ENCODE results near the gene MTCL1.
A peak's percentile ranks its signal among the peaks of the same experiment; 100 is the strongest.

MTCL1 gene

DNA sequence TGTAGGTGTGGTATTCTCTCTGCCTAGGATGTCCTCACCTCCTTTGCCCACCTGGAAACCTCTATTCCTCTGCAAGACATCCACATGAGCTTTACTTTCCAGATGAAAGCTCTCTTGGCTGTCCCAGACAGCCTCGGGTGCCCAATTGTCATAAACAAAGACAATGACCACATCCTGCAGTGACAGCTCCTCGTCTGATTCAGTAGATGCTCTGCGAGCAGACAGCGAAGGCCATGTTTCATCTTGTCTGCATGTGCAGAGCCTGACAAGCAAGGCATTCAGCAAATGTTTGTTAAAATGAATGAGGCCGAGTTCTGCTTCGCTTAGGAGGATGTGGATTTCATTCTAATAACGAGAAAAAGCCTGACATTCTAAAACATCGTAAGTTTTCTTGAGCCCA is 150.9 kb downstream of the MTCL1 start:
- H3K36me3 ChIP-seq = no peaks in the 10 kb centered on the region
- peak overlapping the region; percentile 73 for H3K27ac ChIP-seq
- no peak overlapping the region for H3K4me3 ChIP-seq
- TF ChIP-seq Cebpa-rat (IDR thresholded peaks at IDR 0.05) = no peak
- H3K27me3 ChIP-seq = no peaks in the 10 kb centered on the region
- H3K4me1 ChIP-seq = peaks cover 47% of the 10 kb centered on the region
- H4K20me1 ChIP-seq = no peaks in the 10 kb centered on the region
- peak overlapping the region; percentile 80 for H3K4me2 ChIP-seq
- peak overlapping the region; percentile 60; the same call in 1 of the 2 replicates for H3K9ac ChIP-seq
- peaks cover 9% of the 10 kb centered on the region; the same call in 1 of the 2 replicates for H3K9me3 ChIP-seq

DNA sequence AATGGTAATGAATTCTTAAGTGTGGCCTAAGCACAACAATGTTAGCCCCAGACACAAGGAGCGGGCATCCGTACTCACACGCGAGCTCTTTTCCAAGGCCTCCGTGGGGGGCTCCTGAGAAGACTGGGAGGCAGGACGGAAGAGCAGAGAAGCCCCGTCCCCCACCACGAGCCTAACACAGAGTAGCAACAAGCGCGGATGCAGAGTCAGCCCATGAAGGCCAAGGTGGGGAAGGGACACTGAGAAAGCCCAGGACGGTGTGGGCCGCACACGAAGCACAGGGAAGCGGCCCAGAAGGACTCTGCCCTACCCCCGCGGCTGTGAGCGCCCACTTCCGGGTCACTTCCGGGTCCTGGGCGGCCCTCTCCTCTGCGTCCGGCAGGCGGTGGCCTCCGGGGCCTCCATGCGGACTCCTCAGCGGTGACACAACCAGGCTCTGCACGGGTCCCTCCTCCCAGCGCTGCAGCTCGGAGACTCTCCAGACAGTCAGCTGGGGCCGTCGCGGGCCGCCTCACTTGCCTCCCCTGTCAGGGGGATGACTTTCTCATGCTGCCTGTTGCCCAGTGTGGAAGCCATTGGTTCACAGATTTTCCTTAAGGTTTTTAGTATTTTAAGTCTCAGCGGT is 151.5 kb downstream of the MTCL1 start:
- Histone ChIP-seq H3K4me2 (peak overlapping the region; percentile 80), H4K20me1 (no peaks in the 10 kb centered on the region), H3K27ac (peak overlapping the region; percentile 73), H3K36me3 (no peaks in the 10 kb centered on the region), H3K27me3 (no peaks in the 10 kb centered on the region), H3K9ac (0 out of 2 replicates have a peak overlapping the region, but pooled peaks have one; percentile 60), H3K9me3 (peaks cover 9% of the 10 kb centered on the region; the same call in 1 of the 2 replicates), H3K4me3 (no peak overlapping the region; the same call in 1 of the 2 replicates), H3K4me1 (peaks cover 42% of the 10 kb centered on the region)
- TF ChIP-seq Cebpa-rat (IDR thresholded peaks at IDR 0.05) = no peak

DNA sequence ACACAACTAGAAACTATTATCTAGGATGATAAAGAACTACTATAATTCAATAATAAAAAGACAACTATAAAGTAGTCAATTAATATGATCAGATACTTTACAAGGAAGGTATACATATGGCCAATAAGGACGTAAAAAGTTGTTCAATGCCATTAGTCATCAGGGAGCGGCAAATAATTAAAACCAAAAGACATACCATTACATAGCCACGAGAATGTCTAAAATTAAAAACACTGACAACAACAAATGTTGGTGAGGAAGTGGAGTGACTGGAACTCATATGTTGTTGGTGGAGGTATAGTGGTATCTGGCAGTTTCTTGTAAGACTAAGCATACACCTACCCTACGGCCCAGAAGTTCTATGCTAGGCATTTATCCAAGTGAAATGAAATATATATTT is 152.4 kb downstream of the MTCL1 start:
- H3K27ac ChIP-seq = no peak overlapping the region
- H4K20me1 ChIP-seq = no peaks in the 10 kb centered on the region
- no peaks in the 10 kb centered on the region for H3K27me3 ChIP-seq
- H3K9ac ChIP-seq = no peak overlapping the region
- H3K4me3 ChIP-seq = no peak overlapping the region
- peaks cover 42% of the 10 kb centered on the region for H3K4me1 ChIP-seq
- H3K36me3 ChIP-seq = no peaks in the 10 kb centered on the region
- H3K9me3 ChIP-seq = peaks cover 9% of the 10 kb centered on the region; the same call in 1 of the 2 replicates
- H3K4me2 ChIP-seq = no peak overlapping the region
- no peak for TF ChIP-seq Cebpa-rat (IDR thresholded peaks at IDR 0.05)

- no peaks in the 10 kb centered on the region for H4K20me1 ChIP-seq
- peaks cover 33% of the 10 kb centered on the region for H3K4me1 ChIP-seq
- no peaks in the 10 kb centered on the region for H3K27me3 ChIP-seq
- H3K9ac ChIP-seq = no peak overlapping the region
- no peak overlapping the region for H3K27ac ChIP-seq
- no peaks in the 10 kb centered on the region for H3K36me3 ChIP-seq
- no peak for TF ChIP-seq Cebpa-rat (IDR thresholded peaks at IDR 0.05)
- H3K4me2 ChIP-seq = no peak overlapping the region
- no peak overlapping the region for H3K4me3 ChIP-seq
- peaks cover 9% of the 10 kb centered on the region; the same call in 1 of the 2 replicates for H3K9me3 ChIP-seq
These were observed 153.6 kb downstream of the MTCL1 start for GRCh38 chr18:8858888-8859511.

DNA sequence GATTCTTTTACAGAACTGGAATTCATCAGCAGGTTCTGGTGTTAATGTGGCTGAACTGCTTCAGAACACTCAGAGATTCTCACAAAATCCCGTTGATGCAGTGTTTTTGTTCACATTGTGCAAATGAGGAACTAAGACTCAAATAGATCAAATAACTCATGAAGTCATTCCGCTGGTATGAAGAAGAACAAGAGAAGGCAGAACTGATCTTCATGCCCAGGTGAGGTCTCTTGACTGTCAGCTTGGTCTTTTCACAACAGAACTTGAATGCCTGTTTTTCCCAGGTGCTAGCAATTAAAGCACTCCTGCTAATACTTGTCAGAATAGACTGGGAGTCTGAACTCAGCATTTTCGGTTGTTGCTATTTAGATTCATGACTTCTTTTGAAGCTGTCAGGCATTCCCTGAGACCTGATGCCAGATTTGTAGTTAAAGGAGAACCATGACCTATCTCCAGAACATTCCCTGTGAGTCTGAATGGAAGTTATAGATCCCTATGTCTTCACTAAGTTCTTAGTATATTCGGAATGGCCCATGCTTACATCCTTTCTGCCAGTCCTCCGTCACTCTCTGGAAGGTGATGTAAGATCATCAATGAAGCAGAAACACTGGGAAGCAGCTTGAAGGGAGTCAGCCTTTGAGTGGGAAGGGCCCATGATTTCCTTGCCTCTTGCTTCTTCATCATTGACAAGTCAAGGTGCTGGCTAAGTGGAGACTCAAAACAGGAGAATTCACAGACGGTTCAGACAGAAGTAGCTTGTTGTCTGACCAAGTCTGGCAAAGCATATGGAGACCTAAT is 155.7 kb downstream of the MTCL1 start:
- no peaks in the 10 kb centered on the region for H3K36me3 ChIP-seq
- no peak for TF ChIP-seq Cebpa-rat (IDR thresholded peaks at IDR 0.05)
- H4K20me1 ChIP-seq = no peaks in the 10 kb centered on the region
- H3K9ac ChIP-seq = no peak overlapping the region
- H3K27me3 ChIP-seq = no peaks in the 10 kb centered on the region
- H3K4me3 ChIP-seq = no peak overlapping the region
- H3K4me1 ChIP-seq = peaks cover 12% of the 10 kb centered on the region
- no peak overlapping the region for H3K4me2 ChIP-seq
- peaks cover 21% of the 10 kb centered on the region for H3K9me3 ChIP-seq
- H3K27ac ChIP-seq = no peak overlapping the region

- Histone ChIP-seq H3K9ac (no peak overlapping the region), H3K4me2 (no peak overlapping the region), H3K9me3 (peaks cover 13% of the 10 kb centered on the region; the same call in 1 of the 2 replicates), H3K27me3 (no peaks in the 10 kb centered on the region), H3K27ac (no peak overlapping the region), H3K4me3 (no peak overlapping the region), H4K20me1 (no peaks in the 10 kb centered on the region), H3K4me1 (peaks cover 2% of the 10 kb centered on the region), H3K36me3 (no peaks in the 10 kb centered on the region)
- TF ChIP-seq Cebpa-rat (IDR thresholded peaks at IDR 0.05) = no peak
These were observed 158.1 kb downstream of the MTCL1 start for GRCh38 chr18:8863427-8863826.

GRCh38 chr18:8865934-8866333 is 160.6 kb downstream of the MTCL1 start:
- Histone ChIP-seq H4K20me1 (no peaks in the 10 kb centered on the region), H3K4me3 (no peak overlapping the region), H3K4me2 (no peak overlapping the region), H3K36me3 (no peaks in the 10 kb centered on the region), H3K27ac (no peak overlapping the region), H3K9ac (no peak overlapping the region), H3K27me3 (no peaks in the 10 kb centered on the region), H3K4me1 (peaks cover 10% of the 10 kb centered on the region), H3K9me3 (peaks cover 13% of the 10 kb centered on the region; the same call in 1 of the 2 replicates)
- no peak for TF ChIP-seq Cebpa-rat (IDR thresholded peaks at IDR 0.05)

- no peak for TF ChIP-seq Cebpa-rat (IDR thresholded peaks at IDR 0.05)
- Histone ChIP-seq H3K9me3 (peaks cover 13% of the 10 kb centered on the region; the same call in 1 of the 2 replicates), H3K27me3 (no peaks in the 10 kb centered on the region), H3K9ac (no peak overlapping the region), H4K20me1 (no peaks in the 10 kb centered on the region), H3K27ac (no peak overlapping the region), H3K36me3 (no peaks in the 10 kb centered on the region), H3K4me1 (peaks cover 10% of the 10 kb centered on the region), H3K4me3 (no peak overlapping the region), H3K4me2 (no peak overlapping the region)
These were observed 161.3 kb downstream of the MTCL1 start for GRCh38 chr18:8866679-8867078.

DNA sequence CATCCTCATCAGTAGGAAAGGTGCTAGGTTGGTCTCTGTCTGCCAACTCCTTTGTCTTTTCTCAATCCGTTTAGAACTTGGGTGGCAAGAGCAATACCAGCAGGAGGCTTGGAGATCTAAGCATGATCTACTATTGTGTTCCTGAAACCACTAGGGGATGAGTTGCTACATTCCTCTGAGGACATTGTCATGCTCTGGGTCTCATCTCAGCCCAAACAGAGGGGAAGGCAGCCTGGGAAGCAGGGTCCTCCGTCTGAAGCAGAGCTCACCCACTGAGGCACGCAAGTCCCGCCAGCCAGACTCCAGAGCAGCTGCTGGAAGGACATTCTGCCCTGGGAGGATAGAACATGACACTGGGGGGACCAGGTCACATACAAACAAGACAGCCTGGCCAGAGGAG is 162.9 kb downstream of the MTCL1 start:
- Histone ChIP-seq H3K36me3 (no peaks in the 10 kb centered on the region), H4K20me1 (no peaks in the 10 kb centered on the region), H3K4me1 (peaks cover 10% of the 10 kb centered on the region), H3K4me2 (no peak overlapping the region), H3K9ac (no peak overlapping the region), H3K27ac (no peak overlapping the region), H3K9me3 (peaks cover 13% of the 10 kb centered on the region; the same call in 1 of the 2 replicates), H3K4me3 (no peak overlapping the region), H3K27me3 (no peaks in the 10 kb centered on the region)
- TF ChIP-seq Cebpa-rat (IDR thresholded peaks at IDR 0.05) = no peak
